Urinary bladder (tissue), 4 donors: ENCODE data around the gene FOXN3. TPM values are rescaled to one million over a fixed set of nuclear protein-coding genes. Genes with fewer than 3 reads are reported as not detected.
A peak's percentile ranks its signal among the peaks of the same experiment; 100 is the strongest.

ENCODE experiments used
- DNase-seq: peaks from one replicate; pipeline ENCODE4 v3.0.0-alpha.2; 2015; ENCODE audit errors: extremely low spot score
- H3K27ac ChIP-seq: one replicate; pipeline ENCODE4 v1.5.1; 2013; ENCODE audit warnings: low read depth, mild to moderate bottlenecking, moderate library complexity
- H3K36me3 ChIP-seq: one replicate; pipeline ENCODE4 v1.6.1; 2013; ENCODE audit warnings: mild to moderate bottlenecking, moderate library complexity; ENCODE audit not compliant: insufficient read depth
- H3K4me1 ChIP-seq: one replicate; pipeline ENCODE4 v1.6.1; 2013; ENCODE audit warnings: mild to moderate bottlenecking, moderate library complexity; ENCODE audit not compliant: insufficient read depth
- H3K4me3 ChIP-seq: one replicate; pipeline ENCODE4 v1.5.1; 2013; ENCODE audit warnings: low read depth, low read length
- WGBS: extraction: QIAGEN DNeasy Blood & Tissue Kit; methylation state at CpG from one replicate; pipeline ENCODE4 v1.1.7; 2013; 5-methylcytosine and 5-hydroxymethylcytosine counted together
- polyA plus RNA-seq: library from polyadenylated mRNA; stranded (reverse); fragments of 200-250 nt; gene quantifications from one replicate; pipeline ENCODE4 v1.2.3, GENCODE V29; 2013
- total RNA-seq: library from RNA; depleted of rRNA; stranded (reverse); fragments of >200 nt; gene quantifications from one replicate; pipeline ENCODE4 v1.2.3, GENCODE V29; 2014
- donor health status: healthy with polysubstance abuse.
- donor health status: healthy.

FOXN3 gene
- total and polyA plus RNA-seq, 2 donors, result 38.5 to 64.7 TPM

- 95% methylated on average over 11 of the region's 11 CpGs for WGBS
- H3K27ac ChIP-seq, result no peak overlapping the region
- no peak overlapping the region for H3K4me3 ChIP-seq
- no peak for DNase-seq
- no peaks in the 10 kb centered on the region for H3K36me3 ChIP-seq
- no peaks in the 10 kb centered on the region for H3K4me1 ChIP-seq
These were observed 5.1 kb downstream of the FOXN3 start for GRCh38 chr14:89411976-89412375.

GRCh38 chr14:89409961-89410360 is 7.1 kb downstream of the FOXN3 start:
- Histone ChIP-seq H3K4me1 (no peaks in the 10 kb centered on the region), H3K27ac (no peak overlapping the region), H3K4me3 (no peak overlapping the region), H3K36me3 (no peaks in the 10 kb centered on the region)
- 60% methylated on average over 10 of the region's 10 CpGs for WGBS
- no peak for DNase-seq

GRCh38 chr14:89408907-89409700 is 7.9 kb downstream of the FOXN3 start:
- WGBS, result 65% methylated on average over 14 of the region's 14 CpGs
- no peak overlapping the region for H3K27ac ChIP-seq
- H3K36me3 ChIP-seq, result no peaks in the 10 kb centered on the region
- no peak overlapping the region for H3K4me3 ChIP-seq
- no peak for DNase-seq
- no peaks in the 10 kb centered on the region for H3K4me1 ChIP-seq

- H3K36me3 ChIP-seq, result no peaks in the 10 kb centered on the region
- 48% methylated on average over 4 of the region's 4 CpGs for WGBS
- H3K4me3 ChIP-seq, result no peak overlapping the region
- no peak for DNase-seq
- no peaks in the 10 kb centered on the region for H3K4me1 ChIP-seq
- no peak overlapping the region for H3K27ac ChIP-seq
These were observed 9.2 kb downstream of the FOXN3 start for GRCh38 chr14:89407856-89408255.

- Histone ChIP-seq H3K4me3 (no peak overlapping the region), H3K27ac (no peak overlapping the region), H3K4me1 (no peaks in the 10 kb centered on the region), H3K36me3 (no peaks in the 10 kb centered on the region)
- no peak for DNase-seq
- WGBS, result 12% methylated on average over 4 of the region's 4 CpGs
These were observed 10.1 kb downstream of the FOXN3 start for GRCh38 chr14:89406941-89407340.

GRCh38 chr14:89406361-89406760 is 10.7 kb downstream of the FOXN3 start:
- H3K27ac ChIP-seq, result no peak overlapping the region
- H3K4me1 ChIP-seq, result no peaks in the 10 kb centered on the region
- H3K36me3 ChIP-seq, result no peaks in the 10 kb centered on the region
- no peak for DNase-seq
- no peak overlapping the region for H3K4me3 ChIP-seq

GRCh38 chr14:89405712-89406111 is 11.3 kb downstream of the FOXN3 start:
- DNase-seq, result no peak
- Histone ChIP-seq H3K36me3 (no peaks in the 10 kb centered on the region), H3K4me1 (no peaks in the 10 kb centered on the region), H3K4me3 (no peak overlapping the region), H3K27ac (no peak overlapping the region)
- WGBS, result 88% methylated on average over 5 of the region's 5 CpGs

GRCh38 chr14:89402363-89402762 is 14.7 kb downstream of the FOXN3 start:
- 86% methylated on average over 3 of the region's 3 CpGs for WGBS
- H3K27ac ChIP-seq, result no peak overlapping the region
- DNase-seq, result no peak
- H3K36me3 ChIP-seq, result no peaks in the 10 kb centered on the region
- H3K4me3 ChIP-seq, result no peak overlapping the region
- no peaks in the 10 kb centered on the region for H3K4me1 ChIP-seq

- no peaks in the 10 kb centered on the region for H3K36me3 ChIP-seq
- no peak overlapping the region for H3K4me3 ChIP-seq
- WGBS, result 59% methylated on average over 4 of the region's 4 CpGs
- no peak overlapping the region for H3K27ac ChIP-seq
- H3K4me1 ChIP-seq, result no peaks in the 10 kb centered on the region
- no peak for DNase-seq
These were observed 15.3 kb downstream of the FOXN3 start for GRCh38 chr14:89401761-89402160.

- H3K36me3 ChIP-seq, result no peaks in the 10 kb centered on the region
- no peak for DNase-seq
- no peaks in the 10 kb centered on the region for H3K4me1 ChIP-seq
- H3K27ac ChIP-seq, result no peak overlapping the region
- 85% methylated on average over 5 of the region's 5 CpGs for WGBS
- no peak overlapping the region for H3K4me3 ChIP-seq
These were observed 15.8 kb downstream of the FOXN3 start for GRCh38 chr14:89401241-89401640.

GRCh38 chr14:89400529-89400928 is 16.5 kb downstream of the FOXN3 start:
- DNase-seq, result no peak
- 98% methylated on average over 2 of the region's 2 CpGs for WGBS
- H3K4me1 ChIP-seq, result no peaks in the 10 kb centered on the region
- H3K4me3 ChIP-seq, result no peak overlapping the region
- H3K27ac ChIP-seq, result no peak overlapping the region
- H3K36me3 ChIP-seq, result no peaks in the 10 kb centered on the region

- Histone ChIP-seq H3K4me3 (no peak overlapping the region), H3K4me1 (no peaks in the 10 kb centered on the region), H3K27ac (no peak overlapping the region), H3K36me3 (no peaks in the 10 kb centered on the region)
- WGBS, result 14% methylated on average over 10 of the region's 10 CpGs
- peak; percentile 72 for DNase-seq
These were observed 17.4 kb downstream of the FOXN3 start for GRCh38 chr14:89399594-89400068.

- no peak for DNase-seq
- H3K27ac ChIP-seq, result no peak overlapping the region
- H3K4me1 ChIP-seq, result no peaks in the 10 kb centered on the region
- 45% methylated on average over 7 of the region's 7 CpGs for WGBS
- no peaks in the 10 kb centered on the region for H3K36me3 ChIP-seq
- no peak overlapping the region for H3K4me3 ChIP-seq
These were observed 17.9 kb downstream of the FOXN3 start for GRCh38 chr14:89399157-89399556.

- 86% methylated on average over 3 of the region's 3 CpGs for whole genome bisulfite sequencing
- Histone ChIP-seq H3K4me3 (no peak overlapping the region), H3K36me3 (no peaks in the 10 kb centered on the region), H3K4me1 (no peaks in the 10 kb centered on the region), H3K27ac (no peak overlapping the region)
- DNase-seq, result no peak
These were observed 19.3 kb downstream of the FOXN3 start for GRCh38 chr14:89397569-89398230.
